ENCODE results near the gene MOSPD3.

GRCh38 chr7:100580466-100581283 is 31.7 kb upstream of the MOSPD3 start:
- TF ChIP-seq, protein P1, sequence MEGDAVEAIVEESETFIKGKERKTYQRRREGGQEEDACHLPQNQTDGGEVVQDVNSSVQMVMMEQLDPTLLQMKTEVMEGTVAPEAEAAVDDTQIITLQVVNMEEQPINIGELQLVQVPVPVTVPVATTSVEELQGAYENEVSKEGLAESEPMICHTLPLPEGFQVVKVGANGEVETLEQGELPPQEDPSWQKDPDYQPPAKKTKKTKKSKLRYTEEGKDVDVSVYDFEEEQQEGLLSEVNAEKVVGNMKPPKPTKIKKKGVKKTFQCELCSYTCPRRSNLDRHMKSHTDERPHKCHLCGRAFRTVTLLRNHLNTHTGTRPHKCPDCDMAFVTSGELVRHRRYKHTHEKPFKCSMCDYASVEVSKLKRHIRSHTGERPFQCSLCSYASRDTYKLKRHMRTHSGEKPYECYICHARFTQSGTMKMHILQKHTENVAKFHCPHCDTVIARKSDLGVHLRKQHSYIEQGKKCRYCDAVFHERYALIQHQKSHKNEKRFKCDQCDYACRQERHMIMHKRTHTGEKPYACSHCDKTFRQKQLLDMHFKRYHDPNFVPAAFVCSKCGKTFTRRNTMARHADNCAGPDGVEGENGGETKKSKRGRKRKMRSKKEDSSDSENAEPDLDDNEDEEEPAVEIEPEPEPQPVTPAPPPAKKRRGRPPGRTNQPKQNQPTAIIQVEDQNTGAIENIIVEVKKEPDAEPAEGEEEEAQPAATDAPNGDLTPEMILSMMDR (optimal IDR thresholded peaks at IDR 0.05 in 1 of 3, IDR thresholded peaks at IDR 0.05 in 1 of 3, conservative IDR thresholded peaks at IDR 0.05 in 1 of 3; ENCODE audit: extremely low read depth in 1 of 3, insufficient read depth in 2 of 3, low read length in 3 of 3), result no peak
- no peak for TF ChIP-seq EZH2 (IDR thresholded peaks at IDR 0.05; ENCODE audit: low read length)
